ENCODE measurements around the gene YIF1B. TPM values are rescaled to one million over a fixed set of nuclear protein-coding genes. Genes with fewer than 3 reads are reported as not detected.

YIF1B gene
- total and polyA plus RNA-seq, 2 experiments from 2014 or later, result 82.8 to 106 TPM

- TF ChIP-seq, protein P1, sequence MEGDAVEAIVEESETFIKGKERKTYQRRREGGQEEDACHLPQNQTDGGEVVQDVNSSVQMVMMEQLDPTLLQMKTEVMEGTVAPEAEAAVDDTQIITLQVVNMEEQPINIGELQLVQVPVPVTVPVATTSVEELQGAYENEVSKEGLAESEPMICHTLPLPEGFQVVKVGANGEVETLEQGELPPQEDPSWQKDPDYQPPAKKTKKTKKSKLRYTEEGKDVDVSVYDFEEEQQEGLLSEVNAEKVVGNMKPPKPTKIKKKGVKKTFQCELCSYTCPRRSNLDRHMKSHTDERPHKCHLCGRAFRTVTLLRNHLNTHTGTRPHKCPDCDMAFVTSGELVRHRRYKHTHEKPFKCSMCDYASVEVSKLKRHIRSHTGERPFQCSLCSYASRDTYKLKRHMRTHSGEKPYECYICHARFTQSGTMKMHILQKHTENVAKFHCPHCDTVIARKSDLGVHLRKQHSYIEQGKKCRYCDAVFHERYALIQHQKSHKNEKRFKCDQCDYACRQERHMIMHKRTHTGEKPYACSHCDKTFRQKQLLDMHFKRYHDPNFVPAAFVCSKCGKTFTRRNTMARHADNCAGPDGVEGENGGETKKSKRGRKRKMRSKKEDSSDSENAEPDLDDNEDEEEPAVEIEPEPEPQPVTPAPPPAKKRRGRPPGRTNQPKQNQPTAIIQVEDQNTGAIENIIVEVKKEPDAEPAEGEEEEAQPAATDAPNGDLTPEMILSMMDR (conservative IDR thresholded peaks at IDR 0.05; ENCODE audit: low read depth in 2 of 2), result no peak
- TF ChIP-seq EZH2phosphoT487 (IDR thresholded peaks at IDR 0.05; ENCODE audit: unreplicated experiment) (no peak), STAT1 (IDR thresholded peaks at IDR 0.05; ENCODE audit: unreplicated experiment) (no peak), ZNF331 (CRISPR knock-in tag; IDR thresholded peaks at IDR 0.05; ENCODE audit: low read depth) (no peak), NANOG (IDR thresholded peaks at IDR 0.05; ENCODE audit: borderline replicate concordance) (no peak)
Observed at GRCh38 chr19:38317104-38317612, 1.4 kb upstream of the YIF1B start (continued).

DNA sequence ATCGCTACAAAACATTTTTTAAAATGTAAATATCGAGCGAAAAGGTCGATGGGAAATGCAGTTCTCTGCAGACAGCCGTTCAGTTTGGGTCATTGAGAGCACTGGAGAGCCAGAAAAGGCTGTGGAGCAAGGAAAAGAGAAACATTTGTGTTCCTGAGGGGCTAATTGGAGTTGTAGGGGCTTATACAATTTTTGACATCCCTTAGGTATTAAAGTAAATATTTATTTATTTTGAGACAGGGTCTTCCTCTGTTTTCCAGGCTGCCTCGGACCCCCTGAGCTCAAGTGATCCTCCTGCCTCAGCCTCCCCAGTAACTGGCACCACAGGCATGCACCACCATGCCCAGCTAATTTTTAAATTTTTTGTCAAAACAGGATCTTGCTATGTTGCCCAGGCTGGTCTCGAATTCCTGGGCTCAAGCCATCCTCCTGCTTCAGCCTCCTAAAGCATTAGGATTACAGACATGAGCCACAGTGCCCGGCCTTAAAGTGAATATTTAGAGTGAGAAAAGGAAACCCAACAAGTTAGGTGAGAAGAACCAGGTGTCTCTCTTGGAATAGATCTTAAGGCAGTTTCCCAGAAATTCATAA is 825 bp upstream of the YIF1B start:
- H3K27ac Mint-ChIP-seq, result peak overlapping the region; percentile 97
- ATAC-seq, result no peak

More for the DNA sequence above, 825 bp upstream of the YIF1B start:
- Mint-ChIP-seq H3K4me3 (peak overlapping the region; percentile 74), H3K9me3 (no peaks in the 10 kb centered on the region), H3K4me1 (peaks cover 28% of the 10 kb centered on the region), H3K36me3 (ENCODE audit: low read depth) (no peaks in the 10 kb centered on the region; the same call in 2 of the 3 replicates), H3K27me3 (ENCODE audit: insufficient read depth, low read depth, poor library complexity) (peaks cover 53% of the 10 kb centered on the region)
- H3K4me2 ChIP-seq, result peak overlapping the region; percentile 78
- H4K20me1 ChIP-seq (replicated peaks; ENCODE audit: insufficient read depth), result peaks cover 6% of the 10 kb centered on the region; the same call in 1 of the 2 replicates
- DNase-seq (ENCODE audit: low spot score), result no peak
- H3K9me2 ChIP-seq (ENCODE audit: insufficient read depth), result no peaks in the 10 kb centered on the region
- H3K4me3 ChIP-seq, result peak overlapping the region; percentile 54
- H3K27ac ChIP-seq (ENCODE audit: low read depth), result peak overlapping the region; percentile 95
- H3F3A ChIP-seq (replicated peaks; ENCODE audit: low read depth), result peaks cover 15% of the 10 kb centered on the region
- H3K27me3 ChIP-seq (ENCODE audit: insufficient read depth), result peaks cover 36% of the 10 kb centered on the region
- TF ChIP-seq EZH2phosphoT487 (IDR thresholded peaks at IDR 0.05; ENCODE audit: unreplicated experiment) (no peak), NANOG (IDR thresholded peaks at IDR 0.05; ENCODE audit: borderline replicate concordance) (no peak), JUNB (IDR thresholded peaks at IDR 0.05; ENCODE audit: unreplicated experiment) (no peak), ZNF331 (CRISPR knock-in tag; IDR thresholded peaks at IDR 0.05; ENCODE audit: low read depth) (no peak), ZNF114 (CRISPR knock-in tag; IDR thresholded peaks at IDR 0.05) (no peak), POLR2AphosphoS5 (IDR thresholded peaks at IDR 0.05; ENCODE audit: low read depth) (no peak), STAT1 (IDR thresholded peaks at IDR 0.05; ENCODE audit: unreplicated experiment) (no peak)
- TF ChIP-seq, protein P1 (conservative IDR thresholded peaks at IDR 0.05; ENCODE audit: low read depth in 2 of 2), result no peak
- H3K36me3 ChIP-seq (ENCODE audit: insufficient read depth), result no peaks in the 10 kb centered on the region
- peaks cover 8% of the 10 kb centered on the region; the same call in 1 of the 2 replicates for H3K79me2 ChIP-seq (replicated peaks; ENCODE audit: insufficient read depth)
- peaks cover 5% of the 10 kb centered on the region; the same call in 1 of the 2 replicates for H3K4me1 ChIP-seq (ENCODE audit: insufficient read depth)
- H2AFZ ChIP-seq, result peak overlapping the region; percentile 89
